NCI-H1105 (cell line): ENCODE measurements around the gene MAP1LC3A.
A peak's percentile ranks its signal among the peaks of the same experiment; 100 is the strongest.
"Not testable (repeated sequence)": the region's sequence is repeated elsewhere in the genome, so short reads cannot be mapped to it uniquely, and the experiment has no call there.

Source experiments
- DNase-seq: peaks from one replicate; lab custom pipeline; 2025; lab: John Stamatoyannopoulos, UW

Gene MAP1LC3A

GRCh38 chr20:34558320-34559218 lies at the start of gene MAP1LC3A:
Gene MAP1LC3A, plus strand, starts transcription at chr20:34558718. Its CDS starts 151 bp downstream, at chr20:34558869.
- peak; percentile 91 for DNase-seq

- no peak for DNase-seq
Observed at GRCh38 chr20:34510575-34510974, 47.9 kb upstream of the MAP1LC3A start.

- no peak for DNase-seq
Observed at GRCh38 chr20:34511891-34512265, 46.6 kb upstream of the MAP1LC3A start.

- DNase-seq, result no peak
Observed at GRCh38 chr20:34512266-34512954, 46.1 kb upstream of the MAP1LC3A start.

- no peak for DNase-seq
Observed at GRCh38 chr20:34512955-34513419, 45.5 kb upstream of the MAP1LC3A start.

GRCh38 chr20:34514034-34514433 lies 44.5 kb upstream of the MAP1LC3A start:
- DNase-seq, result not testable (repeated sequence)

GRCh38 chr20:34514897-34515483 lies 43.5 kb upstream of the MAP1LC3A start:
- no peak for DNase-seq

- DNase-seq, result peak; percentile 68
Observed at GRCh38 chr20:34515484-34516246, 42.9 kb upstream of the MAP1LC3A start.

- DNase-seq, result peak; percentile 97
Observed at GRCh38 chr20:34516247-34517113, 42.0 kb upstream of the MAP1LC3A start, which contains the start of gene DYNLRB1. Gene DYNLRB1, plus strand, starts transcription at chr20:34516422. Its CDS starts 37 bp downstream, at chr20:34516459.

GRCh38 chr20:34517114-34517505 lies 41.4 kb upstream of the MAP1LC3A start:
- DNase-seq, result no peak

GRCh38 chr20:34518863-34519262 lies 39.7 kb upstream of the MAP1LC3A start:
- not testable (repeated sequence) for DNase-seq

GRCh38 chr20:34519841-34520240 lies 38.7 kb upstream of the MAP1LC3A start:
- not testable (repeated sequence) for DNase-seq

- DNase-seq, result peak; percentile 33
Observed at GRCh38 chr20:34522969-34523871, 35.3 kb upstream of the MAP1LC3A start.

- no peak for DNase-seq
Observed at GRCh38 chr20:34524426-34524825, 34.1 kb upstream of the MAP1LC3A start.

GRCh38 chr20:34525342-34525708 lies 33.2 kb upstream of the MAP1LC3A start:
- no peak for DNase-seq

GRCh38 chr20:34525709-34526416 lies 32.7 kb upstream of the MAP1LC3A start:
- no peak for DNase-seq

- no peak for DNase-seq
Observed at GRCh38 chr20:34526466-34526865, 32.1 kb upstream of the MAP1LC3A start.

GRCh38 chr20:34527016-34527415 lies 31.5 kb upstream of the MAP1LC3A start:
- no peak for DNase-seq

- no peak for DNase-seq
Observed at GRCh38 chr20:34528921-34529297, 29.6 kb upstream of the MAP1LC3A start.
